Panc1 (cell line): ENCODE measurements around the gene NAGK.

Experiments
- CTCF ChIP-seq: fragments of 450-650 bp; IDR thresholded peaks from 2 replicates; pipeline ENCODE4 v1.5.1; 2017; ENCODE audit warnings: mild to moderate bottlenecking
- POLR2AphosphoS5 ChIP-seq: IDR thresholded peaks from 2 replicates; pipeline ENCODE4 v1.6.1; 2012; ENCODE audit warnings: mild to moderate bottlenecking, low read depth, low read length, moderate library complexity
- REST ChIP-seq, 2 experiments: IDR thresholded peaks; 2 replicates each; pipeline ENCODE4 v1.6.1; 2011 to 2012; ENCODE audit warnings: low read depth in 2 of 2, control low read depth in 1 of 2, low read length in 1 of 2, mild to moderate bottlenecking in 1 of 2, moderate library complexity in 1 of 2; ENCODE audit not compliant: insufficient read depth in 1 of 2
- TCF7L2 ChIP-seq: IDR thresholded peaks from 2 replicates; pipeline ENCODE4 v1.6.1; 2011; ENCODE audit warnings: mild to moderate bottlenecking, low read depth, low read length, inconsistent platforms

GRCh38 chr2:71078624-71079023 is 10.2 kb downstream of the NAGK start:
- TF ChIP-seq CTCF = no peak
- no peak for TF ChIP-seq POLR2AphosphoS5
- TF ChIP-seq REST (IDR thresholded peaks at IDR 0.05; ENCODE audit: insufficient read depth in 1 of 2, low read depth in 2 of 2, low read length in 1 of 2) = no peak
- no peak for TF ChIP-seq TCF7L2
